Frontal cortex (tissue), 4 donors: ENCODE measurements around the gene RPS6KL1. TPM values are rescaled to one million over a fixed set of nuclear protein-coding genes. Genes with fewer than 3 reads are reported as not detected.

Source experiments
- DNase-seq, 2 donors: peaks; one replicate each; pipeline ENCODE4 v3.0.0; 2012; ENCODE audit warnings: low spot score in 2 of 2
- FAIRE-seq: peaks from 2 replicates; lab custom pipeline; 2012; peaks lifted over from hg19 to GRCh38; lab: Jason Lieb, UNC
- total RNA-seq: library from RNA; depleted of rRNA; stranded (reverse); fragments of >200 nt; gene quantifications from one replicate; pipeline ENCODE4 v1.2.3, GENCODE V29; 2014
- donor health status: control.
- donor health status: control.
- donor health status: control.

RPS6KL1 gene
- total RNA-seq, 1 donor from 2014 or later, result 23.6 TPM

GRCh38 chr14:74897642-74898041 lies 25.4 kb downstream of the RPS6KL1 start:
- no peak for FAIRE-seq

GRCh38 chr14:74896400-74896799 lies 26.7 kb downstream of the RPS6KL1 start:
- DNase-seq (no peak), FAIRE-seq (no peak)

More at GRCh38 chr14:74897642-74898041, 25.4 kb downstream of the RPS6KL1 start:
- no peak for DNase-seq

GRCh38 chr14:74893614-74894091 lies 29.4 kb downstream of the RPS6KL1 start:
- FAIRE-seq, result no peak

GRCh38 chr14:74892745-74893144 lies 30.3 kb downstream of the RPS6KL1 start:
- no peak for FAIRE-seq

More at GRCh38 chr14:74893614-74894091, 29.4 kb downstream of the RPS6KL1 start:
- DNase-seq, result no peak

GRCh38 chr14:74891870-74892269 lies 31.2 kb downstream of the RPS6KL1 start:
- DNase-seq (no peak), FAIRE-seq (no peak)

More at GRCh38 chr14:74892745-74893144, 30.3 kb downstream of the RPS6KL1 start:
- no peak for DNase-seq

GRCh38 chr14:74890262-74890661 lies 32.8 kb downstream of the RPS6KL1 start:
- no peak for FAIRE-seq

GRCh38 chr14:74888164-74889158 lies 34.6 kb downstream of the RPS6KL1 start:
- no peak for FAIRE-seq
- no peak for DNase-seq

More at GRCh38 chr14:74890262-74890661, 32.8 kb downstream of the RPS6KL1 start:
- DNase-seq, result no peak

- FAIRE-seq, result no peak
- no peak for DNase-seq
Measured at GRCh38 chr14:74886001-74886400, 37.1 kb downstream of the RPS6KL1 start.

- no peak for FAIRE-seq
- peak in 1 of 2 donors; percentile 48 for DNase-seq
Measured at GRCh38 chr14:74882103-74882920, 40.7 kb downstream of the RPS6KL1 start.

GRCh38 chr14:74881431-74882102 lies 41.5 kb downstream of the RPS6KL1 start, which contains the start of gene DLST:
DLST (plus strand) TSS chr14:74881916; CDS start chr14:74881954, 38 bp downstream.
- no peak for FAIRE-seq
- peak; percentile 95 to 97 for DNase-seq

- no peak for FAIRE-seq
- no peak for DNase-seq
Measured at GRCh38 chr14:74879427-74880182, 43.5 kb downstream of the RPS6KL1 start.

GRCh38 chr14:74875941-74876913 lies 46.8 kb downstream of the RPS6KL1 start, which contains the start of gene PROX2:
PROX2 (minus strand) TSS chr14:74876145; CDS start chr14:74863834, 12,311 bp downstream.
- DNase-seq (no peak), FAIRE-seq (no peak)

GRCh38 chr14:74875204-74875603 lies 47.9 kb downstream of the RPS6KL1 start:
- DNase-seq (no peak), FAIRE-seq (no peak)

GRCh38 chr14:74871819-74872218 lies 51.2 kb downstream of the RPS6KL1 start:
- DNase-seq (no peak), FAIRE-seq (no peak)

GRCh38 chr14:74868739-74869138 lies 54.3 kb downstream of the RPS6KL1 start:
- no peak for DNase-seq
- no peak for FAIRE-seq

- no peak for DNase-seq
- no peak for FAIRE-seq
Measured at GRCh38 chr14:74867673-74868072, 55.4 kb downstream of the RPS6KL1 start.

GRCh38 chr14:74866708-74867389 lies 56.2 kb downstream of the RPS6KL1 start:
- DNase-seq (no peak), FAIRE-seq (no peak)
